ENCODE measurements around the gene LCE3C. TPM values are rescaled to one million over a fixed set of nuclear protein-coding genes. Genes with fewer than 3 reads are reported as not detected.

The LCE3C gene
- total and polyA plus RNA-seq, 9 of the 15 experiments (the other 6 are each of a cell fraction or from before 2014, with no cell fraction given): not detected

GRCh38 chr1:152577168-152577567 is 22.9 kb upstream of the LCE3C start:
- POLR2A ChIA-PET: interaction anchor here (0.7 kb wide), 1 partner anchor 443 kb away, joined by 3 read pairs; no protein-coding TSS in a partner anchor
- Histone ChIP-seq H3K36me3 (ENCODE audit: control insufficient read depth, insufficient read depth, low read length) (no peaks in the 10 kb centered on the region), H3K9me1 (ENCODE audit: control insufficient read depth, insufficient read depth, low read length) (no peaks in the 10 kb centered on the region), H3K4me2 (ENCODE audit: insufficient read depth, low read length) (no peak overlapping the region), H3K27me3 (ENCODE audit: control insufficient read depth in 2 of 2, insufficient read depth in 2 of 2, low read length in 2 of 2) (no peaks in the 10 kb centered on the region), H3K27ac (ENCODE audit: extremely low read depth, low read depth, low read length) (no peak overlapping the region), H3K9ac (ENCODE audit: insufficient read depth in 1 of 2, low read depth in 2 of 2, low read length in 2 of 2) (no peak overlapping the region), H3K9me3 (replicated peaks; ENCODE audit: control insufficient read depth, insufficient read depth, low read depth, low read length) (no peaks in the 10 kb centered on the region), H2AFZ (ENCODE audit: low read depth, low read length) (no peak overlapping the region), H3K4me3 (no peak overlapping the region), H4K20me1 (replicated peaks; ENCODE audit: control insufficient read depth, insufficient read depth, low read length) (no peaks in the 10 kb centered on the region), H3K79me2 (ENCODE audit: control insufficient read depth, insufficient read depth, low read length) (no peaks in the 10 kb centered on the region), H3K4me1 (replicated peaks in 1 of 2; ENCODE audit: control insufficient read depth in 2 of 2, insufficient read depth in 2 of 2, low read length in 2 of 2) (no peaks in the 10 kb centered on the region)
- BruUV-seq (replicated peaks): no TSS peak
- WGBS (ENCODE audit: insufficient coverage, low coverage, missing lambda C conversion rate): 0% methylated on average over 2 of the region's 2 CpGs
- in situ Hi-C loops (cut with MboI) (no loop called here), intact Hi-C loops (cut with micrococcal nuclease) (no loop called here)
- no peak for DNase-seq (ENCODE audit: extremely low read depth in 1 of 4, low spot score in 3 of 4)
- CTCF ChIA-PET (ENCODE audit: low intra/inter-chr PET ratio): no interaction called here
- no peak for ATAC-seq
- TF ChIP-seq, protein P1, sequence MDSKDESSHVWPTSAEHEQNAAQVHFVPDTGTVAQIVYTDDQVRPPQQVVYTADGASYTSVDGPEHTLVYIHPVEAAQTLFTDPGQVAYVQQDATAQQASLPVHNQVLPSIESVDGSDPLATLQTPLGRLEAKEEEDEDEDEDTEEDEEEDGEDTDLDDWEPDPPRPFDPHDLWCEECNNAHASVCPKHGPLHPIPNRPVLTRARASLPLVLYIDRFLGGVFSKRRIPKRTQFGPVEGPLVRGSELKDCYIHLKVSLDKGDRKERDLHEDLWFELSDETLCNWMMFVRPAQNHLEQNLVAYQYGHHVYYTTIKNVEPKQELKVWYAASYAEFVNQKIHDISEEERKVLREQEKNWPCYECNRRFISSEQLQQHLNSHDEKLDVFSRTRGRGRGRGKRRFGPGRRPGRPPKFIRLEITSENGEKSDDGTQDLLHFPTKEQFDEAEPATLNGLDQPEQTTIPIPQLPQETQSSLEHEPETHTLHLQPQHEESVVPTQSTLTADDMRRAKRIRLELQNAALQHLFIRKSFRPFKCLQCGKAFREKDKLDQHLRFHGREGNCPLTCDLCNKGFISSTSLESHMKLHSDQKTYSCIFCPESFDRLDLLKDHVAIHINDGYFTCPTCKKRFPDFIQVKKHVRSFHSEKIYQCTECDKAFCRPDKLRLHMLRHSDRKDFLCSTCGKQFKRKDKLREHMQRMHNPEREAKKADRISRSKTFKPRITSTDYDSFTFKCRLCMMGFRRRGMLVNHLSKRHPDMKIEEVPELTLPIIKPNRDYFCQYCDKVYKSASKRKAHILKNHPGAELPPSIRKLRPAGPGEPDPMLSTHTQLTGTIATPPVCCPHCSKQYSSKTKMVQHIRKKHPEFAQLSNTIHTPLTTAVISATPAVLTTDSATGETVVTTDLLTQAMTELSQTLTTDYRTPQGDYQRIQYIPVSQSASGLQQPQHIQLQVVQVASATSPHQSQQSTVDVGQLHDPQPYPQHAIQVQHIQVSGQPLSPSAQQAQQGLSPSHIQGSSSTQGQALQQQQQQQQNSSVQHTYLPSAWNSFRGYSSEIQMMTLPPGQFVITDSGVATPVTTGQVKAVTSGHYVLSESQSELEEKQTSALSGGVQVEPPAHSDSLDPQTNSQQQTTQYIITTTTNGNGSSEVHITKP (IDR thresholded peaks at IDR 0.05; ENCODE audit: partially characterized antibody): no peak
- TF ChIP-seq, protein P2, sequence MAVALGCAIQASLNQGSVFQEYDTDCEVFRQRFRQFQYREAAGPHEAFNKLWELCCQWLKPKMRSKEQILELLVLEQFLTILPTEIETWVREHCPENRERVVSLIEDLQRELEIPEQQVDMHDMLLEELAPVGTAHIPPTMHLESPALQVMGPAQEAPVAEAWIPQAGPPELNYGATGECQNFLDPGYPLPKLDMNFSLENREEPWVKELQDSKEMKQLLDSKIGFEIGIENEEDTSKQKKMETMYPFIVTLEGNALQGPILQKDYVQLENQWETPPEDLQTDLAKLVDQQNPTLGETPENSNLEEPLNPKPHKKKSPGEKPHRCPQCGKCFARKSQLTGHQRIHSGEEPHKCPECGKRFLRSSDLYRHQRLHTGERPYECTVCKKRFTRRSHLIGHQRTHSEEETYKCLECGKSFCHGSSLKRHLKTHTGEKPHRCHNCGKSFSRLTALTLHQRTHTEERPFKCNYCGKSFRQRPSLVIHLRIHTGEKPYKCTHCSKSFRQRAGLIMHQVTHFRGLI (CRISPR knock-in tag; IDR thresholded peaks at IDR 0.05): no peak
- TF ChIP-seq PRMT5 (CRISPR knock-in tag; IDR thresholded peaks at IDR 0.05) (no peak), KHSRP (IDR thresholded peaks at IDR 0.05) (no peak), FOXA3 (CRISPR knock-in tag; conservative IDR thresholded peaks at IDR 0.05 in 1 of 2, IDR thresholded peaks at IDR 0.05 in 1 of 2) (no peak), SUPT5H (IDR thresholded peaks at IDR 0.05) (no peak), FOXK1 (CRISPR knock-in tag; IDR thresholded peaks at IDR 0.05; ENCODE audit: borderline replicate concordance) (no peak), MCM2 (IDR thresholded peaks at IDR 0.05; ENCODE audit: low read depth) (no peak), CREBBP (IDR thresholded peaks at IDR 0.05; ENCODE audit: low read depth, low read length) (no peak), PHTF2 (CRISPR knock-in tag; IDR thresholded peaks at IDR 0.05) (no peak), EP300 (IDR thresholded peaks at IDR 0.05; ENCODE audit: low read length) (no peak), ZNF518B (CRISPR knock-in tag; IDR thresholded peaks at IDR 0.05) (no peak), YBX1 (IDR thresholded peaks at IDR 0.05) (no peak), ZNF224 (CRISPR knock-in tag; IDR thresholded peaks at IDR 0.05) (no peak)
- TF ChIP-seq, protein P3, sequence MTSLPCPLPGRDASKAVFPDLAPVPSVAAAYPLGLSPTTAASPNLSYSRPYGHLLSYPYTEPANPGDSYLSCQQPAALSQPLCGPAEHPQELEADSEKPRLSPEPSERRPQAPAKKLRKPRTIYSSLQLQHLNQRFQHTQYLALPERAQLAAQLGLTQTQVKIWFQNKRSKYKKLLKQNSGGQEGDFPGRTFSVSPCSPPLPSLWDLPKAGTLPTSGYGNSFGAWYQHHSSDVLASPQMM (CRISPR knock-in tag; IDR thresholded peaks at IDR 0.05): no peak
- TF ChIP-seq, protein P4, sequence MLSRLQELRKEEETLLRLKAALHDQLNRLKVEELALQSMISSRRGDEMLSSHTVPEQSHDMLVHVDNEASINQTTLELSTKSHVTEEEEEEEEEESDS (CRISPR knock-in tag; IDR thresholded peaks at IDR 0.05): no peak
- FAIRE-seq: no peak

Measured in K562 (cell line).